Measurements from ENCODE around the gene PGD. TPM values are rescaled to one million over a fixed set of nuclear protein-coding genes. Genes with fewer than 3 reads are reported as not detected.
A peak's percentile ranks its signal among the peaks of the same experiment; 100 is the strongest.

PGD gene
- polyA plus RNA-seq, 1 donor from 2014 or later: 108 TPM

DNA sequence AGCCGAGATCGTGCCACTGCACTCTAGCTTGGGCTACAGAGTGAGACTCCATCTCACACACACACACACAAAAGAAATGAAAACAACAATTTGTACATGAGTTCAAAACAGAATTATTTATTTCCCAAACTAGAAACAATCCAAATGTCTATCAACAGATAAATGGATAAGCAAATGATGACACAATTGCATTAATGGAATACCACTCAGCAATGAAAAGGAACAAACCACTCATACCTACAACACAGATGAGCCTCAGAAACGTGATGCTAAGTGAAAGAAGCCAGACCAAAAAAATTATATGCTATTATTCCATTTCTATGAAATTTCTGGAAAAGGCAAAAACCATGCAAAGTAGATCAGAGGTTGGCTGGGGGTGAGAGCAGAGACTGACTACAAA is 2.0 kb upstream of the PGD start:
- no peak overlapping the region for H2AFZ ChIP-seq (ENCODE audit: low read depth, low read length)
- H3K27me3 ChIP-seq (ENCODE audit: insufficient read depth, low read depth, low read length): no peaks in the 10 kb centered on the region
- no peak overlapping the region for H3K9ac ChIP-seq (ENCODE audit: low read length)
- no peak overlapping the region for H3K4me2 ChIP-seq (ENCODE audit: low read length)
- H4K20me1 ChIP-seq (ENCODE audit: insufficient read depth): no peaks in the 10 kb centered on the region
- peaks cover 25% of the 10 kb centered on the region for H3K79me2 ChIP-seq (replicated peaks; ENCODE audit: insufficient read depth, low read length)
- no peaks in the 10 kb centered on the region for H3K36me3 ChIP-seq (ENCODE audit: insufficient read depth, low read length)
- H3K27ac ChIP-seq (ENCODE audit: low read length): no peak overlapping the region
- H3K9me2 ChIP-seq (ENCODE audit: insufficient read depth, low read length): no peaks in the 10 kb centered on the region
- H3K4me3 ChIP-seq (ENCODE audit: low read length): no peak overlapping the region
- no peaks in the 10 kb centered on the region for H3K9me3 ChIP-seq (ENCODE audit: low read length)
- TF ChIP-seq EP300 (conservative IDR thresholded peaks at IDR 0.05; ENCODE audit: poor library complexity, severe bottlenecking) (no peak), SMC3 (conservative IDR thresholded peaks at IDR 0.05; ENCODE audit: poor library complexity) (no peak), EZH2 (IDR thresholded peaks at IDR 0.05; ENCODE audit: borderline replicate concordance, insufficient read depth, low read length, poor library complexity, severe bottlenecking) (no peak), TAF1 (IDR thresholded peaks at IDR 0.05; ENCODE audit: low read depth) (no peak), RAD21 (conservative IDR thresholded peaks at IDR 0.05) (no peak), POLR2AphosphoS5 (IDR thresholded peaks at IDR 0.05) (no peak), MXI1 (conservative IDR thresholded peaks at IDR 0.05; ENCODE audit: poor library complexity, severe bottlenecking) (no peak)
- TF ChIP-seq, protein P1, sequence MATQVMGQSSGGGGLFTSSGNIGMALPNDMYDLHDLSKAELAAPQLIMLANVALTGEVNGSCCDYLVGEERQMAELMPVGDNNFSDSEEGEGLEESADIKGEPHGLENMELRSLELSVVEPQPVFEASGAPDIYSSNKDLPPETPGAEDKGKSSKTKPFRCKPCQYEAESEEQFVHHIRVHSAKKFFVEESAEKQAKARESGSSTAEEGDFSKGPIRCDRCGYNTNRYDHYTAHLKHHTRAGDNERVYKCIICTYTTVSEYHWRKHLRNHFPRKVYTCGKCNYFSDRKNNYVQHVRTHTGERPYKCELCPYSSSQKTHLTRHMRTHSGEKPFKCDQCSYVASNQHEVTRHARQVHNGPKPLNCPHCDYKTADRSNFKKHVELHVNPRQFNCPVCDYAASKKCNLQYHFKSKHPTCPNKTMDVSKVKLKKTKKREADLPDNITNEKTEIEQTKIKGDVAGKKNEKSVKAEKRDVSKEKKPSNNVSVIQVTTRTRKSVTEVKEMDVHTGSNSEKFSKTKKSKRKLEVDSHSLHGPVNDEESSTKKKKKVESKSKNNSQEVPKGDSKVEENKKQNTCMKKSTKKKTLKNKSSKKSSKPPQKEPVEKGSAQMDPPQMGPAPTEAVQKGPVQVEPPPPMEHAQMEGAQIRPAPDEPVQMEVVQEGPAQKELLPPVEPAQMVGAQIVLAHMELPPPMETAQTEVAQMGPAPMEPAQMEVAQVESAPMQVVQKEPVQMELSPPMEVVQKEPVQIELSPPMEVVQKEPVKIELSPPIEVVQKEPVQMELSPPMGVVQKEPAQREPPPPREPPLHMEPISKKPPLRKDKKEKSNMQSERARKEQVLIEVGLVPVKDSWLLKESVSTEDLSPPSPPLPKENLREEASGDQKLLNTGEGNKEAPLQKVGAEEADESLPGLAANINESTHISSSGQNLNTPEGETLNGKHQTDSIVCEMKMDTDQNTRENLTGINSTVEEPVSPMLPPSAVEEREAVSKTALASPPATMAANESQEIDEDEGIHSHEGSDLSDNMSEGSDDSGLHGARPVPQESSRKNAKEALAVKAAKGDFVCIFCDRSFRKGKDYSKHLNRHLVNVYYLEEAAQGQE (IDR thresholded peaks at IDR 0.05; ENCODE audit: borderline replicate concordance): no peak
- TF ChIP-seq, protein P2, sequence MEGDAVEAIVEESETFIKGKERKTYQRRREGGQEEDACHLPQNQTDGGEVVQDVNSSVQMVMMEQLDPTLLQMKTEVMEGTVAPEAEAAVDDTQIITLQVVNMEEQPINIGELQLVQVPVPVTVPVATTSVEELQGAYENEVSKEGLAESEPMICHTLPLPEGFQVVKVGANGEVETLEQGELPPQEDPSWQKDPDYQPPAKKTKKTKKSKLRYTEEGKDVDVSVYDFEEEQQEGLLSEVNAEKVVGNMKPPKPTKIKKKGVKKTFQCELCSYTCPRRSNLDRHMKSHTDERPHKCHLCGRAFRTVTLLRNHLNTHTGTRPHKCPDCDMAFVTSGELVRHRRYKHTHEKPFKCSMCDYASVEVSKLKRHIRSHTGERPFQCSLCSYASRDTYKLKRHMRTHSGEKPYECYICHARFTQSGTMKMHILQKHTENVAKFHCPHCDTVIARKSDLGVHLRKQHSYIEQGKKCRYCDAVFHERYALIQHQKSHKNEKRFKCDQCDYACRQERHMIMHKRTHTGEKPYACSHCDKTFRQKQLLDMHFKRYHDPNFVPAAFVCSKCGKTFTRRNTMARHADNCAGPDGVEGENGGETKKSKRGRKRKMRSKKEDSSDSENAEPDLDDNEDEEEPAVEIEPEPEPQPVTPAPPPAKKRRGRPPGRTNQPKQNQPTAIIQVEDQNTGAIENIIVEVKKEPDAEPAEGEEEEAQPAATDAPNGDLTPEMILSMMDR (IDR thresholded peaks at IDR 0.05; ENCODE audit: poor library complexity, severe bottlenecking): no peak
- no peaks in the 10 kb centered on the region for H3F3A ChIP-seq (ENCODE audit: insufficient read depth, low read length, poor library complexity, severe bottlenecking)

DNA sequence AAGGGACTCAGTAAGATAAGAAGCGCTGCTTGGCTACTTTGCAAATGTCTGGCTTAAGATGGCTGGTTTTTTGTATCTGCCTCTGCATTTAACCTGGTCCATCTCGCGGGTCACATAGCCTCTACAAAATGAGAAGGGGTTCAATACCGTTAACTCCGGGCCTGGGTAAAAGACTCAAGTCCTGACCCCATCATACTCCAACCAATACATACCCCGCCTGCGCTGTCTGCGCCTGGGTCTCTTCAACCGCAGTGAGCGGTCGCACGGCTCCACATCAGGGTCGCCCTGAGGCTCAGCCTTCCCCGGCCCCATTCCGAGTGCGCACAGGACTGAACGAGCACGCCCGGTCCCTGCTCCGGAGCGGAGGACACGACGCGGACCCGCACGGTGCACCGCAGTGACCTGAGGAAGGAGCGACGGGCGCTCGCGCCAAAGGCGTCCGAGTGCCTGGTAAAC is 558 bp upstream of the PGD start:
- H3K4me3 ChIP-seq (ENCODE audit: low read length): peak overlapping the region; percentile 99
- H3K9me2 ChIP-seq (ENCODE audit: insufficient read depth, low read length): no peaks in the 10 kb centered on the region
- TF ChIP-seq, protein P1 (IDR thresholded peaks at IDR 0.05; ENCODE audit: borderline replicate concordance): no peak
- peak; percentile 32 for TF ChIP-seq RAD21 (conservative IDR thresholded peaks at IDR 0.05)
- peak overlapping the region; percentile 74 for H3K9ac ChIP-seq (ENCODE audit: low read length)
- peak overlapping the region; percentile 86 for H3K4me2 ChIP-seq (ENCODE audit: low read length)
- H4K20me1 ChIP-seq (ENCODE audit: insufficient read depth): no peaks in the 10 kb centered on the region
- H3F3A ChIP-seq (ENCODE audit: insufficient read depth, low read length, poor library complexity, severe bottlenecking): no peaks in the 10 kb centered on the region
- peak overlapping the region; percentile 68 for H3K27ac ChIP-seq (ENCODE audit: low read length)
- H3K27me3 ChIP-seq (ENCODE audit: insufficient read depth, low read depth, low read length): no peaks in the 10 kb centered on the region
- peaks cover 28% of the 10 kb centered on the region for H3K79me2 ChIP-seq (replicated peaks; ENCODE audit: insufficient read depth, low read length)
- no peaks in the 10 kb centered on the region for H3K9me3 ChIP-seq (ENCODE audit: low read length)
- H2AFZ ChIP-seq (ENCODE audit: low read depth, low read length): peak overlapping the region; percentile 51
- H3K36me3 ChIP-seq (ENCODE audit: insufficient read depth, low read length): no peaks in the 10 kb centered on the region

Measured in neural cell (in vitro differentiated cells).